ENCODE results near the gene C4orf51.
"Not testable (repeated sequence)": the region's sequence is repeated elsewhere in the genome, so short reads cannot be mapped to it uniquely, and the experiment has no call there.

C4orf51 gene

DNA sequence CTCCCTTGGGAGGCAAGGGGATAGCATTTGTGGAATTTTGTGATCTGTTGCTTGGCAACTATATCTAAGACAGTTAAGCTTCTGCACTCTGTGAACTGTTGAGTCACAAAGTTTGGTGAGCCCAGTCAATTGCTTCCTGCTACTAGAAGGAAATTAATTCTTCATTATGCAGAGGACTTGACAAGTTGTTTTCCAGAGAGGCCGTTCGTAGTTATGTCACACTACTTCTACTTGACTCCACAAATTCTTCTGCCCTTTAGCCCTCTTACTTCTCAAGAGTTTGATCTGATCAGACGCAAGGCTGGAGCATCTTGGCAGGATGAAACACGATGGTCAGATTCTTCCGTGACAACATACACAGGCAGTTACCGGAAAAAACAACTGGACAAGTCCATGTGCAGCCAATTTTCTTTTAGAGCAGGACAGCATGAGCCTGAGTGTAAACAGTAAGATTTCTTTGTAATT lies at the start of gene C4orf51:
Gene C4orf51 (plus strand): TSS at position 156 of the 465 bp plus-strand sequence. CDS start 58 bp downstream, at position 214.
- DNase-seq = no peak

- DNase-seq = no peak
These were observed 44.8 kb upstream of the C4orf51 start for GRCh38 chr4:145635117-145635516.

DNA sequence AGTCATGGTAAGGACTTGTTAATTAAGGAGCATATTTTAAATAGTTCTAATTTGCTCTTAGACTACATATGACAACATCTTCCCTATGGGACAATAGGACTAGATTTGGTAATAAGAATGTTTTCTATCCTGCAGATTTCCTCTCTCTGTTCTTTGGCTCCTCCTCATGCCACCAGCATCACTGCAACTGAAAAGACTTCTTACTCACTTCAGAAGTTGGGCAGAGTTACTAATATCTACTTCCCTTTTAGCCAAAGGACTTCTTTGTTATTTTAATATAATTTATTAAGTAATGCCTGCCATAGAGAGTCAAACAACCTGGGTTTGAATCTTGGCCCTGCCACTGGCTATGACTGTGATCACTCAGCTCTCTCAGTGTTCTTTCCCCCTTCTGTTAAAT lies 44.3 kb upstream of the C4orf51 start:
- DNase-seq = peak; percentile 27

DNA sequence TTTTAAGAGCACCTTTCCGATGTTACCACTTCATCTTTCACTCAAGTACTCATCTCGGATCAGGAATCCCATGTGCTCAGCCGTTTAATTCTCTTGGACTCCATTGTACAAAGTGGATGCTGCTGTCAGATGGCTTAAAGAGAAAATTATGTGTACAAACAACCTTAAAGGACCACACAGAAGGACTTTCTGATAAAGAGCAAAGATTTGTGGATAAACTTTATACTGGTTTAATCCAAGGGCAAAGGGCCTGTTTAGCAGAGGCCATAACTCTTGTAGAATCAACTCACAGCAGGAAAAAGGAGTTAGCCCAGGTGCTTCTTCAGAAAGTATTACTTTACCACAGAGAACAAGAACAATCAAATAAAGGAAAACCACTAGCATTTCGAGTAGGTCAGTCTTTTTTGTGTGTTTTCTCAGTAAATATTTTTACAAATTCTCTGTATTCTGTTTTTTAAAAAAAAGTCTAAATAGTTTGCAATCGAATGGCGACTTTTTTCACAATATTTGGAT lies 40.7 kb upstream of the C4orf51 start:
- no peak for DNase-seq

DNA sequence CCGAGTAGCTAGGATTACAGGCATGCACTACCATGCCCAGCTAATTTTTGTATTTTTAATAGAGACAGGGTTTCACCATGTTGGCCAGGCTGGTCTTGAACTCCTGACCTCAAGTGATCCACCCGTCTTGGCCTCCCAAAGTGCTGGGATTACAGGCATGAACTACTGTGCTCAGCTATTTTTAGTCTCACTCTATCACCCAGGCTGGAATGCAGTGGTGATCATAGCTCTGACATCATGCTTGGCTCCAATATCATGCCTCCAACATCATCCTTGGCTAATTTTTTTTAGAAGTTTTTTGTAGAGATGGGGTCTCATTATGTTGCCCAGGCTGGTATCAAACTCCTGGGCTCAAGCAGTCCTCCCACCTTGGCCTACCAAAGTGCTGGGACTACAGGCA lies 39.7 kb upstream of the C4orf51 start:
- DNase-seq = not testable (repeated sequence)

DNA sequence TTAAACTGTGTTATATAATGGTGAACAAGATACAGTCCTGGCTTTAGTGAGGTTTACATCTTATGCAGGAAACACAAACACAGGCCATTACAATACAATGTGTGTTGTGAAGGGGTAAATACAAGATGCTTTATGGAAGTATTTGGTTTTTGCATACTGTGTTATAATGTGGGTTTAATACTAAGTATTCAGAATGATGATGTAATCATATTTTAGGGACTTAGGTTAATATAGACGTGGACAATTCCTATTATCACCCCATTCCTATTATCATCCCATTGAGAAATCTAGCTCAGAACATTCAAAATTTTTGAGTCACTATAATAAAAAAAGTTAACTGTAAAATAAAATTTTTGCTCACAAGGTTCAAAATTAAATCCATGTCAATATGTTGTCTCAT lies 36.7 kb upstream of the C4orf51 start:
- no peak for DNase-seq

- DNase-seq = no peak
These were observed 35.2 kb upstream of the C4orf51 start for GRCh38 chr4:145644699-145645098.

GRCh38 chr4:145656156-145656555 lies 23.8 kb upstream of the C4orf51 start:
- no peak for DNase-seq

- DNase-seq = no peak
These were observed 19.9 kb upstream of the C4orf51 start for GRCh38 chr4:145660064-145660463.

- peak; percentile 12 for DNase-seq
These were observed 16.8 kb upstream of the C4orf51 start for GRCh38 chr4:145663194-145663593.

GRCh38 chr4:145665773-145666172 lies 14.2 kb upstream of the C4orf51 start:
- peak; percentile 8 for DNase-seq

- no peak for DNase-seq
These were observed 9.5 kb upstream of the C4orf51 start for GRCh38 chr4:145670422-145670821.

DNA sequence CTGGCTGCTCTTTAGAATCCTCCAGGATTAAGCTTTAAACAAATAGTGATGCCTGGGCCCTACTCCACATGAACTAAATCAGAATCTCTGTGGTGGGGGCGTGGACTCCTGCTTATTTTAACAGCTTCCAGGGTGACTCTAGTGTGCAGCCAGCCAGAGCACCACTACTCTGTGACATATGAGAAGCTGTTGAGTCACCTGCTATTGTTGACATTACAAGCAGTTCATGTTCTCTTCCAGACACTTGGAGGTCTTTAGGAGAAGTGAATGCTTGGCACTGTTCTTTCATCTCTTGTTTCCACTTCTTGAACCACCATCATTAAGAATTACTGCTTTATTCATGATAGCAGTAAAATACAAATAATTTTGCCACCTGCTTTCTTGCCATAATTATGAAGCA lies 426 bp upstream of the C4orf51 start:
- no peak for DNase-seq

GRCh38 chr4:145680902-145681301 lies 956 bp downstream of the C4orf51 start:
- DNase-seq = no peak

DNA sequence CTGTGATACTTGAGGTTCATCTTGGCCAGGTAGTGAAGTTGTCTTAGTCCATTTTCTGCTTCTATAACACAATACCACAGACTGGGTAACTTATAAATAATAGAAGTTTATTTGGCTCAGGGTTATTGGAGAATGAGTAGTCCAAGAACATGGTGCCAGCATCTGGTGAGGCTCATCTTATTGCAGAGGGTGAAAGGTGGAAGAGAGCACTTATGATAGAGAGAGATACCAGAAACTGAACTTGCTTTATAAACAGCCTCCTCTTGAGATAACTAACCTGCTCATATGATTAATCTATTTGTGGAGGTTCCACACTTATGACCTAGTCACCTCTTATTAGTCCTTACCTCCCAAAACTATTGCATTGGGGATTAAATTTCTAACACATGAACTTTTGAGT lies 1.6 kb downstream of the C4orf51 start:
- no peak for DNase-seq

DNA sequence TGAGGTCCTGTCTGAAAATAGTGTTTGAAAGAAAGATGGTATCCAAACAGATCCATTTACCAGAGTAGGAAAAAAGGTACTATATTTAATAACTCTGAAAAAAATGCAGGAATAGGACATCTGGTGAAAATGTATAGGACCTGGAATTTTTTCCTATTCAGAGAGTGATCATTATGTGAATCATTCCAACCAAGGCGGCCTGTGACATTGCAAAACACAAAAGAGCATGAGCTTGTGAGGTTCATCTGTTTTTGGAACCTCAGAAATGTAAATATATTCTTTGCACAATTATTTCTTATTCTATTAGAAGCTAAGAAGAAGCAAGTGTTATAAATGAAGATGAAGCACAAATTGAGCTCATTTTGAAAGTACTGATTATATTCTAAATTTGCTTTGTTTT lies 2.0 kb downstream of the C4orf51 start:
- DNase-seq = no peak

DNA sequence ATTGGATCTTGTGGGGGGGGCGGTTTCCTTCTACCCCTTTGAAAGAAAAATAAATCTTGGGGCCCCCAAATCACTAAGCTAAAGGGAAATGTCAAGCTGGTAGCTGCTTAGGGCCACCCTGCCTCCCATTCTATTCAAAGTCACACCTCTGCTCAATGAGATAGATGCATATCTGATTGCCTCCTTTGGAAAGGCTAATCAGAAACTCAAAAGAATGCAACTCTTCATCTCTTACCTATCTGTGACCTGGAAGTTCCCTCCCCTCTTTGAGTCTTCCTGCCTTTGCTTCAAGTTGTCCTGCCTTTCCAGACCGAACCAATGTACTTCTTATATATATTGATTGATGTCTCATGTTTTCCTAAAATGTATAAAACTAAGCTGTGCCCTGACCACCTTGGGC lies 7.0 kb downstream of the C4orf51 start:
- no peak for DNase-seq

GRCh38 chr4:145690610-145691009 lies 10.7 kb downstream of the C4orf51 start:
- no peak for DNase-seq

DNA sequence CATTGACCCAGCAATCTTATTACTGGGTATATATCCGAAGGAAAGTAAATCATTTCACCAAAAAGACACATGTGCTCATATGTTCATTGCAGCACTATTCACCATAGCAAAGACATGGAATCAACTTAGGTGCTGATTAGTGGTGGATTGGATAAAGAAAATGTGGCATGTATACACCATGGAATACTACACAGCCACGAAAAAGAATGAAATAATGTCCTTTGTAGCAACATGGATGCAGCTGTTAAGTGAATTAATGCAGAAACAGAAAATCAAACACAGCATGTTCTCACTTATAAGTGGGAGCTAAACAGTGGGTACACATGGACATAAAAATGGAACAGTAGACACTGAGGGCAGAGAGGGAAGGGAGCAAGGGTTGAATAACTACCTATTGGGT lies 11.5 kb downstream of the C4orf51 start:
- DNase-seq = not testable (repeated sequence)

GRCh38 chr4:145694929-145695328 lies 15.0 kb downstream of the C4orf51 start:
- no peak for DNase-seq

GRCh38 chr4:145697332-145697731 lies 17.4 kb downstream of the C4orf51 start:
- DNase-seq = no peak

DNA sequence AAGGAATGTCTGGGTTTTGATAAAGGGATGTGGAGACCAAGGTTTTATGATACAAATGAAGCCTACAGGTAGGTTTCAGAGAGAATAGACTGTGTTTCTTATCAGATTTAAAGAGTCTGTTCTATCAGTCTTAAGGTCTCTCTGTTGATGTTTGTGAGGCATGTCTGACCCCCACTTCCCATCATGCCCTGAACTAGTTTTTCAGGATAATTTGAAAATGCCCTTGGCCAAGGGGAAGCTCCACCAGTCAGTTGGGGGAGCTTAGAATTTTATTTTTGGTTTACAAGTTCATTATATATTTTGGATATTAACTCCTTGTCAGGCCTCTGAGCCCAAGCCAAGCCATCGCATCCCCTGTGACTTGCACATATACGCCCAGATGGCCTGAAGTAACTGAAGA lies 18.6 kb downstream of the C4orf51 start:
- DNase-seq = no peak

- no peak for DNase-seq
These were observed 24.0 kb downstream of the C4orf51 start for GRCh38 chr4:145703850-145704497.

DNA sequence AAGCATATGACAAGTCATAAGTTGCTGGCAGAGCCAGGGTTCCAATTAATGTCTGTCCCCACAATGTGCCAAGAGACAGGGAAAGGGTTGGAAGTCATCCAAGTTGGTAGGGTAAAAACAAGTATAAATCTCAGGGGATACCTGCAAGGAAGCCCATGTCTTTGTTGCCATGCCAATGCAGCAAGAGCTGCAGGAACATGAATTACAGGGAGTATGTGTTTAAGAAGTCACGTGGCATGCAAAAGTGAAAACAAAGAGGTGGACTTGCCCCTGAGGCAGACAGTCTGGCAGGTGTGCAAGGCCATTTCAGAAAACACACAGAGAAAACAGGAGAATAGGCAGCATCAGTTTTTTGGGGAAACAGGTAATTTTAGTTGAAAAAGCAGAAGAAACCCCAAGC lies 29.4 kb downstream of the C4orf51 start:
- no peak for DNase-seq

GRCh38 chr4:145709843-145710242 lies 29.9 kb downstream of the C4orf51 start:
- no peak for DNase-seq
